Stimulated activated naive B cell treated with anti-CD40 and anti-IgM and Interleukin-4, amounts not matched to agents 10 μg/mL and 1 μg/mL and 100 μg/mL, for 72 hours (primary cell): Measurements from ENCODE around the gene GAS2L1.
A peak's percentile ranks its signal among the peaks of the same experiment; 100 is the strongest.

Source experiments
- ATAC-seq, 2 donors: fragments of 150-1000 bp; cut with Tn5 transposase; replicated peaks; 2 replicates each; pipeline ENCODE4 v1.10.0; 2021; ENCODE audit warnings: moderate library complexity in 1 of 2
- DNase-seq: peaks from one replicate; pipeline ENCODE4 v3.0.0; 2021
- H3K27ac Mint-ChIP-seq: one replicate; pipeline ENCODE4 v1.8.0; 2022; ENCODE audit warnings: mild to moderate bottlenecking, mixed read lengths
- H3K27me3 Mint-ChIP-seq, 2 donors: one replicate each; pipeline ENCODE4 v1.8.0; 2022; ENCODE audit warnings: mixed read lengths in 2 of 2
- H3K36me3 Mint-ChIP-seq, 2 donors: one replicate each; pipeline ENCODE4 v1.8.0; 2022; ENCODE audit warnings: mixed read lengths in 2 of 2, mild to moderate bottlenecking in 1 of 2
- H3K4me1 Mint-ChIP-seq, 2 donors: one replicate each; pipeline ENCODE4 v1.8.0; 2022; ENCODE audit warnings: mixed read lengths in 2 of 2, mild to moderate bottlenecking in 1 of 2
- H3K4me3 Mint-ChIP-seq, 2 donors: one replicate each; pipeline ENCODE4 v1.8.0; 2022; ENCODE audit warnings: mild to moderate bottlenecking in 2 of 2, mixed read lengths in 2 of 2, moderate library complexity in 1 of 2
- H3K9me3 Mint-ChIP-seq, 2 donors: one replicate each; pipeline ENCODE4 v1.8.0; 2022; ENCODE audit warnings: mixed read lengths in 2 of 2, mild to moderate bottlenecking in 1 of 2

Gene GAS2L1

GRCh38 chr22:29298641-29299040, 7.8 kb upstream of the GAS2L1 start:
- ATAC-seq (no peak), DNase-seq (no peak)
- no peaks in the 10 kb centered on the region for H3K9me3 Mint-ChIP-seq
- H3K27me3 Mint-ChIP-seq: no peaks in the 10 kb centered on the region
- H3K4me1 Mint-ChIP-seq: peaks cover 9 to 19% of the 10 kb centered on the region in 2 donors
- peak overlapping the region; percentile 65 for H3K27ac Mint-ChIP-seq
- H3K36me3 Mint-ChIP-seq: peaks cover 47 to 59% of the 10 kb centered on the region in 2 donors
- no peak overlapping the region for H3K4me3 Mint-ChIP-seq

GRCh38 chr22:29299136-29299900, 7.1 kb upstream of the GAS2L1 start:
- Mint-ChIP-seq H3K27ac (peak overlapping the region; percentile 70), H3K4me3 (peak overlapping the region in 1 of 2 donors; percentile 15)

GRCh38 chr22:29300467-29300806, 6.0 kb upstream of the GAS2L1 start:
- ATAC-seq (no peak), DNase-seq (no peak)
- Mint-ChIP-seq H3K27me3 (peaks cover 12 to 13% of the 10 kb centered on the region in 2 donors), H3K4me1 (peaks cover 15 to 36% of the 10 kb centered on the region in 2 donors), H3K9me3 (no peaks in the 10 kb centered on the region), H3K27ac (peak overlapping the region; percentile 11), H3K4me3 (no peak overlapping the region), H3K36me3 (peaks cover 44 to 54% of the 10 kb centered on the region in 2 donors)

More at GRCh38 chr22:29299136-29299900, 7.1 kb upstream of the GAS2L1 start:
- DNase-seq (no peak), ATAC-seq (no peak)
- H3K36me3 Mint-ChIP-seq: peaks cover 44 to 54% of the 10 kb centered on the region in 2 donors
- peaks cover 2% of the 10 kb centered on the region in 2 donors for H3K27me3 Mint-ChIP-seq
- H3K9me3 Mint-ChIP-seq: no peaks in the 10 kb centered on the region
- peaks cover 10 to 25% of the 10 kb centered on the region in 2 donors for H3K4me1 Mint-ChIP-seq

GRCh38 chr22:29300807-29301601, 5.4 kb upstream of the GAS2L1 start:
- peak overlapping the region in 1 of 2 donors; percentile 4 for H3K4me3 Mint-ChIP-seq
- H3K27me3 Mint-ChIP-seq: peaks cover 16 to 19% of the 10 kb centered on the region in 2 donors
- H3K27ac Mint-ChIP-seq: peak overlapping the region; percentile 25
- ATAC-seq: peak; percentile 11 to 14
- no peaks in the 10 kb centered on the region for H3K9me3 Mint-ChIP-seq
- no peak for DNase-seq
- H3K36me3 Mint-ChIP-seq: peaks cover 41 to 50% of the 10 kb centered on the region in 2 donors
- H3K4me1 Mint-ChIP-seq: peaks cover 15 to 41% of the 10 kb centered on the region in 2 donors

GRCh38 chr22:29301716-29302401, 4.6 kb upstream of the GAS2L1 start:
- Mint-ChIP-seq H3K9me3 (no peaks in the 10 kb centered on the region), H3K36me3 (peaks cover 38 to 48% of the 10 kb centered on the region in 2 donors), H3K27ac (peak overlapping the region; percentile 25), H3K4me1 (peaks cover 19 to 48% of the 10 kb centered on the region in 2 donors), H3K27me3 (peaks cover 21 to 26% of the 10 kb centered on the region in 2 donors), H3K4me3 (no peak overlapping the region)
- ATAC-seq (no peak), DNase-seq (no peak)

GRCh38 chr22:29302402-29302680, 4.1 kb upstream of the GAS2L1 start:
- H3K9me3 Mint-ChIP-seq: no peaks in the 10 kb centered on the region
- H3K4me1 Mint-ChIP-seq: peaks cover 20 to 49% of the 10 kb centered on the region in 2 donors
- H3K27ac Mint-ChIP-seq: no peak overlapping the region
- H3K4me3 Mint-ChIP-seq: no peak overlapping the region
- peaks cover 22 to 28% of the 10 kb centered on the region in 2 donors for H3K27me3 Mint-ChIP-seq
- DNase-seq (no peak), ATAC-seq (no peak)
- peaks cover 38 to 43% of the 10 kb centered on the region in 2 donors for H3K36me3 Mint-ChIP-seq

- Mint-ChIP-seq H3K36me3 (peaks cover 32 to 38% of the 10 kb centered on the region in 2 donors), H3K27me3 (peaks cover 27 to 34% of the 10 kb centered on the region in 2 donors), H3K4me1 (peaks cover 21 to 53% of the 10 kb centered on the region in 2 donors), H3K27ac (no peak overlapping the region), H3K9me3 (no peaks in the 10 kb centered on the region), H3K4me3 (no peak overlapping the region)
- ATAC-seq (no peak), DNase-seq (no peak)
Measured at GRCh38 chr22:29302681-29303465, 3.6 kb upstream of the GAS2L1 start.

GRCh38 chr22:29305836-29306174, 645 bp upstream of the GAS2L1 start:
- ATAC-seq: peak in 1 of 2 donors; percentile 2
- no peaks in the 10 kb centered on the region for H3K9me3 Mint-ChIP-seq
- DNase-seq: no peak
- H3K27me3 Mint-ChIP-seq: peaks cover 27 to 51% of the 10 kb centered on the region in 2 donors
- H3K36me3 Mint-ChIP-seq: peaks cover 10 to 13% of the 10 kb centered on the region in 2 donors
- peak overlapping the region; percentile 77 to 81 for H3K4me3 Mint-ChIP-seq
- peaks cover 19 to 60% of the 10 kb centered on the region in 2 donors for H3K4me1 Mint-ChIP-seq
- no peak overlapping the region for H3K27ac Mint-ChIP-seq

GRCh38 chr22:29306835-29307595, 565 bp downstream of the GAS2L1 start:
- peak overlapping the region; percentile 77 to 81 for H3K4me3 Mint-ChIP-seq
- H3K27me3 Mint-ChIP-seq: peaks cover 29 to 54% of the 10 kb centered on the region in 2 donors
- H3K27ac Mint-ChIP-seq: no peak overlapping the region
- H3K9me3 Mint-ChIP-seq: no peaks in the 10 kb centered on the region
- peaks cover 0 to 1% of the 10 kb centered on the region in 2 donors for H3K36me3 Mint-ChIP-seq
- DNase-seq (no peak), ATAC-seq (no peak)
- peaks cover 22 to 60% of the 10 kb centered on the region in 2 donors for H3K4me1 Mint-ChIP-seq

- H3K9me3 Mint-ChIP-seq: no peaks in the 10 kb centered on the region
- peaks cover 22 to 66% of the 10 kb centered on the region in 2 donors for H3K4me1 Mint-ChIP-seq
- H3K36me3 Mint-ChIP-seq: no peaks in the 10 kb centered on the region
Measured at GRCh38 chr22:29307596-29308147, 1.2 kb downstream of the GAS2L1 start.

GRCh38 chr22:29308148-29308790, 1.8 kb downstream of the GAS2L1 start:
- peaks cover 25 to 70% of the 10 kb centered on the region in 2 donors for H3K4me1 Mint-ChIP-seq
- H3K4me3 Mint-ChIP-seq: peak overlapping the region in 1 of 2 donors; percentile 74
- H3K9me3 Mint-ChIP-seq: peaks cover 0 to 2% of the 10 kb centered on the region in 2 donors
- H3K36me3 Mint-ChIP-seq: no peaks in the 10 kb centered on the region
- H3K27ac Mint-ChIP-seq: no peak overlapping the region
- ATAC-seq (no peak), DNase-seq (no peak)
- peaks cover 41 to 66% of the 10 kb centered on the region in 2 donors for H3K27me3 Mint-ChIP-seq

More at GRCh38 chr22:29307596-29308147, 1.2 kb downstream of the GAS2L1 start:
- ATAC-seq (no peak), DNase-seq (no peak)
- H3K4me3 Mint-ChIP-seq: peak overlapping the region; percentile 74 to 76
- H3K27ac Mint-ChIP-seq: no peak overlapping the region
- H3K27me3 Mint-ChIP-seq: peaks cover 36 to 60% of the 10 kb centered on the region in 2 donors

GRCh38 chr22:29308791-29309262, 2.4 kb downstream of the GAS2L1 start:
- H3K4me3 Mint-ChIP-seq: no peak overlapping the region
- peaks cover 47 to 72% of the 10 kb centered on the region in 2 donors for H3K27me3 Mint-ChIP-seq
- H3K9me3 Mint-ChIP-seq: peaks cover 0 to 3% of the 10 kb centered on the region in 2 donors
- ATAC-seq: no peak
- H3K4me1 Mint-ChIP-seq: peaks cover 25 to 70% of the 10 kb centered on the region in 2 donors
- no peak overlapping the region for H3K27ac Mint-ChIP-seq
- DNase-seq: no peak
- no peaks in the 10 kb centered on the region for H3K36me3 Mint-ChIP-seq
